NT2/D1 (cell line): ENCODE results near the gene NFKB1.

ENCODE experiments used
- DNase-seq: peaks from one replicate; pipeline ENCODE4 v3.0.0-alpha.2; 2011; ENCODE audit warnings: low read depth, low spot score
- H3K27me3 ChIP-seq: 2 replicates; pipeline ENCODE4 v1.6.0; 2011; ENCODE audit warnings: mild to moderate bottlenecking; ENCODE audit not compliant: insufficient read length, insufficient read depth
- H3K36me3 ChIP-seq: 2 replicates; pipeline ENCODE4 v1.6.1; 2011; ENCODE audit warnings: mild to moderate bottlenecking, low read length, mixed read lengths; ENCODE audit not compliant: insufficient read depth, insufficient read length
- H3K4me1 ChIP-seq: 2 replicates; pipeline ENCODE4 v1.5.1; 2011; ENCODE audit not compliant: insufficient read depth, insufficient read length
- H3K4me3 ChIP-seq: 2 replicates; pipeline ENCODE4 v1.5.1; 2011; ENCODE audit warnings: low read depth; ENCODE audit not compliant: insufficient read length
- H3K9ac ChIP-seq: 2 replicates; pipeline ENCODE4 v1.6.0; 2011; ENCODE audit warnings: low read depth; ENCODE audit not compliant: insufficient read length
- H3K9me3 ChIP-seq: 2 replicates; pipeline ENCODE4 v1.5.1; 2011; ENCODE audit warnings: mild to moderate bottlenecking, low read length; ENCODE audit not compliant: insufficient read depth
- SUZ12 ChIP-seq: IDR thresholded peaks from 2 replicates; pipeline ENCODE4 v1.6.1; 2011; ENCODE audit not compliant: insufficient read length, insufficient read depth; ENCODE audit errors: extremely low read depth
- YY1 ChIP-seq: IDR thresholded peaks from 2 replicates; pipeline ENCODE4 v1.6.1; 2011; ENCODE audit not compliant: insufficient read length, insufficient read depth
- ZNF274 ChIP-seq: IDR thresholded peaks from 2 replicates; pipeline ENCODE4 v1.6.1; 2011; ENCODE audit warnings: mild to moderate bottlenecking, low read depth, low read length

Gene NFKB1

DNA sequence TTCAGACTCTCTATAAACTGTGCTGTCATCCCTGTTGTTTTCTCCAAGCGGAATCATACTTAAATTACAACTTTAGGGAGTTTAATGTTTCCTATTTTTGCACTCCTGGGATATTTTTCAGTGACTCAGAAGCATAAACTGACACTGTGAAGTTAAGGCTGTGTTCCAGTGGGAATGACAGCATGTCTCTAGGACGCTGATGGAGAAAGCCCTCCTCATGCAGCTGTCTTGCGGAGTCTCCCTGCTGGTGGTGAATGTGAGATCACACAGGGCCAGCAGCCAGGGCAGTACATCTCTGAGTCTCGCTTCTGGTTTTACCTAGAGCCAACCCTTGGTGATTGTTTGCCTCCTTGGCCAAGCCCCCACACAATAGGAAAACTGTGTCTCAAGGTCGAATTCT, 53.3 kb downstream of the NFKB1 start:
- TF ChIP-seq YY1 (no peak), ZNF274 (no peak), SUZ12 (no peak)
- no peak for DNase-seq
- Histone ChIP-seq H3K4me1 (peaks cover 5% of the 10 kb centered on the region), H3K4me3 (no peak overlapping the region), H3K9ac (no peak overlapping the region), H3K27me3 (no peaks in the 10 kb centered on the region), H3K36me3 (no peaks in the 10 kb centered on the region), H3K9me3 (no peaks in the 10 kb centered on the region)

DNA sequence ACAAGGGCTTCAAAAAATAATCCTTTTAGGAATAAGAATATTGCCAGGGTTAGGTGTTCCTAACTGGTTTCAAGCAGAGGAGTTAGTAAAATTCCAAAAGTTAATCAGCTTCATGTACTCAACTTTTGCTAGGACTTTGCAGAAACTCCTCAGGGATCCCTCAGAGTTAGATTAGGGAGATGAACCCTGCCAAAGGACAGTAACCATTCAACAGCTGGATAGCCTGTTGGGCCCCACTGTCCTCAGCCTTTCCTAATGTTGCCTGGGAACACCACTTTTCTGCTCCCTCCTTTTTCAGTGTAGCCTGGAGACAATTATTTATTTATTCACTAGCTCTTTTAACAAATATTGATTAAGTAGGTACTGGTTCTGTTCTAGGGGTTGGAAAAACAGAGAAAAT, 53.8 kb downstream of the NFKB1 start:
- no peaks in the 10 kb centered on the region for H3K9me3 ChIP-seq
- no peaks in the 10 kb centered on the region for H3K27me3 ChIP-seq
- TF ChIP-seq YY1: no peak
- no peak for TF ChIP-seq SUZ12
- TF ChIP-seq ZNF274: no peak
- no peak overlapping the region for H3K9ac ChIP-seq
- H3K4me1 ChIP-seq: peaks cover 5% of the 10 kb centered on the region
- H3K4me3 ChIP-seq: no peak overlapping the region
- no peaks in the 10 kb centered on the region for H3K36me3 ChIP-seq
- no peak for DNase-seq

DNA sequence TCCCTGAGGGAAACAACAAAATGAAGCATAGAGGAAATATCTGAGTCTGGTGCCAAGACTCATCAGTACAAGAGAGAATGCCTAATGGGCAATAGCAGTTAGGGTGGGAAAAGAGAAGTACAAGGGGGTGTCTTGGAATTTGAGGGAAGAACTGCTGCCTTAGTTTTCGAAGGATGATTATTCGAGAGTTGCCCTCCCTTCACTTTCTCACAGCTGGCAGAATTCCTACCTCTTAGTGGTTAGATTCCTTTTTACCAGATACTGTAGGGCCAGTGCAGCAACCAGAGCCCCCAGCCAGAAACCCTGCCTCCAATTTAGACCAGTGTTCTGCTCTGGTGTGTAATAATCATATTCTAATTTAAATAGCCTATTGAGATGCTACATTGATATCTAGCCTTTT, 56.5 kb downstream of the NFKB1 start:
- Histone ChIP-seq H3K9ac (no peak overlapping the region), H3K4me3 (no peak overlapping the region), H3K4me1 (peaks cover 3% of the 10 kb centered on the region), H3K9me3 (no peaks in the 10 kb centered on the region), H3K36me3 (no peaks in the 10 kb centered on the region), H3K27me3 (no peaks in the 10 kb centered on the region)
- no peak for DNase-seq
- TF ChIP-seq ZNF274 (no peak), YY1 (no peak), SUZ12 (no peak)

DNA sequence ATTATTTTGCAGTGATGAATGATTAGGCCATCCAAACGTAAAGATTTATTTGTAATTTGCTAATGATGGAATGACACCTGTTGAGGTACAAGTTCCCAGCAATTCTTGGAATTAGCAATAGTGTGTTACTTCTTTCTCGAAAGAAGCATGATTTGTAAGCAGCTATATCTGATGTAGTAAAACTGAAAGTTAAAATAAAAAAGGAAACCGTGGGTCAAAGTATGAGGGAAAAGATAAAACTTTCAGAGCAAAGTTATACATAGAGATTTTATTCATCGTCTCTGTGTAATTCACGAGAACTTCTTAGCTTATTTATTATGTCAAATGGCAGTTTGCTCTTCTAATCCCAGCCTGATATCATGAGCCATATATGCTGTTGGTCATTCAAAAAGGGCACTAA, 59.0 kb downstream of the NFKB1 start:
- H3K9me3 ChIP-seq: no peaks in the 10 kb centered on the region
- H3K4me3 ChIP-seq: no peak overlapping the region
- no peak overlapping the region for H3K9ac ChIP-seq
- no peaks in the 10 kb centered on the region for H3K27me3 ChIP-seq
- H3K36me3 ChIP-seq: no peaks in the 10 kb centered on the region
- no peak for TF ChIP-seq YY1
- no peak for TF ChIP-seq ZNF274
- no peak for TF ChIP-seq SUZ12
- H3K4me1 ChIP-seq: peaks cover 6% of the 10 kb centered on the region
- no peak for DNase-seq

- peaks cover 6% of the 10 kb centered on the region for H3K4me1 ChIP-seq
- H3K27me3 ChIP-seq: no peaks in the 10 kb centered on the region
- H3K9ac ChIP-seq: no peak overlapping the region
- H3K9me3 ChIP-seq: no peaks in the 10 kb centered on the region
- H3K36me3 ChIP-seq: no peaks in the 10 kb centered on the region
- H3K4me3 ChIP-seq: no peak overlapping the region
- DNase-seq: no peak
- no peak for TF ChIP-seq SUZ12
- TF ChIP-seq ZNF274: no peak
- TF ChIP-seq YY1: no peak
Measured at GRCh38 chr4:102560571-102561341, 59.6 kb downstream of the NFKB1 start.

GRCh38 chr4:102563000-102563399, 61.8 kb downstream of the NFKB1 start:
- no peak overlapping the region for H3K9ac ChIP-seq
- peaks cover 3% of the 10 kb centered on the region for H3K4me1 ChIP-seq
- no peaks in the 10 kb centered on the region for H3K9me3 ChIP-seq
- no peaks in the 10 kb centered on the region for H3K27me3 ChIP-seq
- no peak for DNase-seq
- TF ChIP-seq YY1: no peak
- H3K4me3 ChIP-seq: no peak overlapping the region
- H3K36me3 ChIP-seq: peaks cover 5% of the 10 kb centered on the region

DNA sequence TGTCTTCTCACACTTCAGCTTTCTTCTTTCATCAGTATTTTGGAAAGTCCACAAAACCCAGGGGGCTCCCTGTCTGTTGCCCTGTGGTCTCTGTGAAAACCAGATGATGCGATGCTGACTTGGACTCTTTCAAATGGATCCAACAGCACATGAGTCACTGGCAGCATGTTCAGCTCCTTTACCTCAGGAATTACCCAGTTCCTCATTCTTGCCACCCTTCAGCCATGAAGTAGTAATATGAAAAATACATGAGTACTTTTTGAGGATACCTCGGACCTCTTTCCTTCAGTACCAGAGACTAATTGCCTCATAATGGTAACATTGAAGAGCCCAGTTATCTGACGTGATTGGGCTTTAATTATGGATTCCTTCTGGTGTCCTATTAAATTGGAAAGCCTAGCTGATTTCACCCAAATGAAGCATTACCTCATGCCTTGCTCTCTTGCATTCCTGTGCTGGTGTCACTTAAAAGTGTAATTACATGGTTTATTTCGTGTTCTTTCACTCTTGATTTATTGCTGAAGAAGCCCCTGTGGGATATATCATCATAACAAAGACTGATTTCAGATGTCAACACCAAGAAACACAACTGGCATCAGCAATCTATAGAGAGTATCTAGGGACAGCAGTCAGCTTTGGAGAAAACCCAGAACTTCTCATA, 63.4 kb downstream of the NFKB1 start:
- H3K9me3 ChIP-seq: no peaks in the 10 kb centered on the region
- H3K9ac ChIP-seq: no peak overlapping the region
- no peak overlapping the region for H3K4me3 ChIP-seq
- TF ChIP-seq YY1 (no peak), ZNF274 (no peak), SUZ12 (no peak)
- peaks cover 3% of the 10 kb centered on the region for H3K4me1 ChIP-seq
- DNase-seq: no peak
- no peaks in the 10 kb centered on the region for H3K27me3 ChIP-seq
- peaks cover 5% of the 10 kb centered on the region for H3K36me3 ChIP-seq
